ENCODE data around the gene TSPO2.

- TF ChIP-seq CTCF (conservative IDR thresholded peaks at IDR 0.05 in 1 of 2, IDR thresholded peaks at IDR 0.05 in 1 of 2; ENCODE audit: low read depth in 1 of 2, low read length in 2 of 2) (no peak), EZH2 (IDR thresholded peaks at IDR 0.05; ENCODE audit: low read length, missing control alignments) (no peak)
Observed at GRCh38 chr6:41017663-41018062, 24.6 kb upstream of the TSPO2 start.
